GM20000 (cell line): Measurements from ENCODE around the gene RNF40.

Source experiments
- DNase-seq: peaks from one replicate; pipeline ENCODE4 v3.0.0; 2012; ENCODE audit warnings: low spot score
- TF ChIP-seq, protein P1 (sequence below): IDR thresholded peaks from 2 replicates; pipeline ENCODE4 v1.5.1; 2012; ENCODE audit warnings: mild to moderate bottlenecking, control low read depth; ENCODE audit errors: extremely low read depth, missing control alignments

Gene RNF40

GRCh38 chr16:30736995-30737793 is 24.9 kb upstream of the RNF40 start:
- no peak for DNase-seq
- TF ChIP-seq, protein P1, sequence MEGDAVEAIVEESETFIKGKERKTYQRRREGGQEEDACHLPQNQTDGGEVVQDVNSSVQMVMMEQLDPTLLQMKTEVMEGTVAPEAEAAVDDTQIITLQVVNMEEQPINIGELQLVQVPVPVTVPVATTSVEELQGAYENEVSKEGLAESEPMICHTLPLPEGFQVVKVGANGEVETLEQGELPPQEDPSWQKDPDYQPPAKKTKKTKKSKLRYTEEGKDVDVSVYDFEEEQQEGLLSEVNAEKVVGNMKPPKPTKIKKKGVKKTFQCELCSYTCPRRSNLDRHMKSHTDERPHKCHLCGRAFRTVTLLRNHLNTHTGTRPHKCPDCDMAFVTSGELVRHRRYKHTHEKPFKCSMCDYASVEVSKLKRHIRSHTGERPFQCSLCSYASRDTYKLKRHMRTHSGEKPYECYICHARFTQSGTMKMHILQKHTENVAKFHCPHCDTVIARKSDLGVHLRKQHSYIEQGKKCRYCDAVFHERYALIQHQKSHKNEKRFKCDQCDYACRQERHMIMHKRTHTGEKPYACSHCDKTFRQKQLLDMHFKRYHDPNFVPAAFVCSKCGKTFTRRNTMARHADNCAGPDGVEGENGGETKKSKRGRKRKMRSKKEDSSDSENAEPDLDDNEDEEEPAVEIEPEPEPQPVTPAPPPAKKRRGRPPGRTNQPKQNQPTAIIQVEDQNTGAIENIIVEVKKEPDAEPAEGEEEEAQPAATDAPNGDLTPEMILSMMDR: no peak

GRCh38 chr16:30737794-30738648 is 24.1 kb upstream of the RNF40 start:
- TF ChIP-seq, protein P1: no peak
- DNase-seq: no peak

GRCh38 chr16:30738984-30739951 is 22.9 kb upstream of the RNF40 start:
- no peak for DNase-seq
- TF ChIP-seq, protein P1: no peak

DNA sequence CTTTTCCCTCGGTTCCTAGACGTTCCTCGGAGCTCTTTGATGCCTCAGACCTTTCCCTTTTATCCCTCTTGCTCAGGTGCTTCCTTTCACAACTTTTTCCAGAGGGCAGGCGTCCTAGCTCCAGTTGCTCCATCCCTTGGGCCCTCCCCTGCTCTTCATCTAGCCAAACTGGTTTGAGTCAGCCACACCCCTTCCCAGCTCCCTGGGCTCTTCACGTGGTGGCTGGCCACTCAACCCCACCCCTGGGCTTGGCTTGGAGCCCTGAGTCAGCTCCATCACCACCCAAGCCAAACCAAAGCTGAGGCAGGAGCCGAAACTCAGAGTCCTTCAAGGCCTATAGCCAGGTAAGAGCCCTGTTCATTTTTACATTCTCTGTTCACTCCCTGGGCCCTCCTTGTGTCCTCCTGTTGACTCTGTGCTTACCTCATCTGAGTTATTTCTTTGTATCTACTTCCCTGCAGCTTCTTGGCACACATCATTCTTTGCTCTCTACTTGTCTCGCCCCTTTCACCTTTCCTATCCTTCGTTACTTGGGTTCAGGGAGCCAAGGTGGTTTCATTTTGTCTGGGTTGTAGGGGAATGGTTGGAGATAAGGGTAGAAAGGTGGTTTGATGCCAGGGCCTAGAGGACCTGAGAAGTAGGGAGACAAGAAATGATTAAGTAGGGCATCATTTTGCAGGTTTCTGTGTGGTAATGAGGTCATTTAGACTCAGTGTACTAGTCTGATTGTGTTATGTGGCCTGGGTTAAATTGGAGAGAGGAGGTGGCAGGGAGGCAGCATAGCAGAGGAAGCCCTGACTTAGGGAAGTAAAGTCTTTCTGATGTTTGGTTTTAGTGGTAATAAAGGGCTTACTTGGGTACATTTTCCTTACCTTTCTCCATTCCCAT is 21.5 kb upstream of the RNF40 start:
- TF ChIP-seq, protein P1: no peak
- no peak for DNase-seq

GRCh38 chr16:30741461-30741914 is 20.6 kb upstream of the RNF40 start:
- no peak for DNase-seq
- TF ChIP-seq, protein P1: no peak

DNA sequence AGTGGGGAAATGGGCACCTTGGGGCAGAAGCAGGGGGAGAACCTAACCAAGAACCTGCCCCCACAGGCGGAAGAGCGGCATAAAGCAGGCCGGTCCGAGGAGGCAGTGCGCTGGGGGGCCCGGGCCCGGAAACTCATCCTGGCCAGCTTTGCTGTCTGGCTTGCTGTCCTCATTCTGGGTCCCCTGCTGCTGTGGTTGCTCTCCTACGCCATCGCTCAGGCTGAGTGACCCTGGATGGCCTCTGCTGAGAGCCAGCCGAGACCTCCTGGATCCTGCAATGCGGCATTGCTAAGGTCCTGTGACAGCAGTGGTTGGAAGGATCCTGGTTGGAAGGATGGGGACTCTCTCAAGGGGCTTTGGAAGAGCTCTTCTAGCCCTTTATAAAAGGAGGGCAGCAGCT is 18.4 kb upstream of the RNF40 start:
- no peak for DNase-seq
- TF ChIP-seq, protein P1: no peak
